ENCODE measurements around the gene YY1.
"Not testable (repeated sequence)": the region's sequence is repeated elsewhere in the genome, so short reads cannot be mapped to it uniquely, and the experiment has no call there.

The YY1 gene

DNA sequence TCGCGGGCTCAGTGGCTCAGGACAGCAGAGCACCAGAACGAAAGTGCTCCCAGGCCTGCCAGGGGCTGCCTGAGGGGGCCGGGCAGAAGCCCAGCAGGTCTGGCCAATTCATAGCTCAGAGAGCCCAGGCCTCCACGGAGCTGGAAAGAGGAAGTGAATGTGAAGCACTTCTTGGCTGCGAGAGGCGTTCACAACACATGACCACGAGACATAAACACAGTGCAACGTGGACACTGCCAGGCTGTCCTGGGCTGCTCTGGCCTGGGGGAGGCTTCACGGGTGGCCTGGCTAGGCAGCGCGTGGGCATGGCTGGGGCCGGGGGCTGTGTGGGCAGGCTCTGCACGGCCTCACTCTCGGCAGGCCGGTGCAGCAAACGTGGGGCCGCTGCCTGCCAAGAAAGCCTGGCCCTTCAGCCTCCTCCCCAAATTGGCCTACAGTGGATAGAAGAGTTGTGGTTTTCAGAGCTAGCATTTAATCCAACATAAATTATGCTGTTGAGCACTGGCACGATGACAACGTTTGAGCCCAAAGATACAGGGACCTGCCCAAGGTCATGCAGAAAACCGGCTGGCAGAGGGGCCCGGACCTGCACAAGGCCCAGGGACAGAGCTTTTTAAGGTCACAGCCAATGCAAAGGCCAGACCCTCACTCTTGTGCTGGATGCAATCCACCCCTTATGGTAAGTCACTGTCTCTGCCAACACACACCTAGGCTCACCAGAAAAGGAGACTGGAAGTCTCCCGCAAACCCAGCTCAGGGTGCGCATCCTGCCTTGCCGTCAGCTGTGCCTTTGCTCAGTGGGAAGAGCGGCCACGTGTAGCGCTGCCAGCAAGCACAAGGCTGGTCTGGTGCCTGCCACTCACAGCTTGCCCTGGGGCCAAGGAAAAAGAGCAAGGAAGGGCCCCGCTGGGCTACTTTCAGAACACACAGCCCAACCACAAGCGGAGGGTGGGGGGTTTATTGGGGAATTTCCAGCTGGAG lies 58.7 kb downstream of the YY1 start:
- DNase-seq: no peak

DNA sequence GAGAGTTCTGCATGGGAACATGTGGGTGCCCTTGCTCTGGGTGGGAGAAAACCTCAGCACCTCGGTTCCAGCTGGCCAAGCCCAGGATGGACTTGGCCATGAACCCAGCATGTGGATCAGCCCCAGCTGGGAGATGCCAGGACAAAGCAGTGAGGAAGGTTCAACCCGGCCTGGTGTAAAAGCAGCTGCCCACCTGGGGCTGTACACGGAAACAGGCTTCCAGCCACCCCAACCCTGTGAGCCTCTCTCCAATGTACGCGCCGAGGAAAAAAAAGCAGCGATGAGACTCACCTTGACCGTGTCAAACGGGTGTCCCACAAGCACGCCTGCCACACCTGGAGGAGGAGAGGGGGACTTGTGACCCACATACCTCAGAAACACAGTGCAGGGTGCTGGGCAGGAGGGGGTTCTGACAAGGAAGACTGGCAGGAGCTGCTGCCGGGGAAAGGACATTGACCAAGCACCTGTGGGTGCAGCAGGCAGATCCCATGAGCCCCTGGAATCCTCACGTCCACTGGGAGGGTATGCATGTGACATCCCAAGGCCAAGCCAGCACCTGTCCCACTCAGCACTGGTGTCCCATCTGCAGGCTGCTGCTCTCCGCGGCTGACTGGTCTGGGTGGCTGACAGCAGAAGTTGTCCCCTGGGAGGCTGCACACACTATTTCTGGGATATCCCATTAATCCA lies 59.8 kb downstream of the YY1 start:
- no peak for DNase-seq

DNA sequence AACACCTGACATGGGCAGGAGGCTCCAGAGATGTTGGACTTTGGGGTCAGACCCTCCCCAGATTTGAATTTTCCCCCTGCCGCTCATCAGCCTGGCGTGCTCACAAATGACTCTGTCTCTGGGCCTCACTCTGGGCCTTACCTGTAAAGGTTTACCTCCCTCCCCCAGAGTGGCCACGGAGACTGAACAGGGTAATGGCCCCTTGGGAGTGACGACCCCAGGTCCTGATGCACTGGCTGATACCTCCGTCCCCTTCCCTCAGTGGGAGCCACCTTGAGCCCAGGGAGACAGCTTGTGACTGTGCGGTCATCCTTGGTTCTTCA lies 60.3 kb downstream of the YY1 start:
- no peak for DNase-seq

GRCh38 chr14:100302616-100303015 lies 63.7 kb downstream of the YY1 start:
- no peak for DNase-seq

DNA sequence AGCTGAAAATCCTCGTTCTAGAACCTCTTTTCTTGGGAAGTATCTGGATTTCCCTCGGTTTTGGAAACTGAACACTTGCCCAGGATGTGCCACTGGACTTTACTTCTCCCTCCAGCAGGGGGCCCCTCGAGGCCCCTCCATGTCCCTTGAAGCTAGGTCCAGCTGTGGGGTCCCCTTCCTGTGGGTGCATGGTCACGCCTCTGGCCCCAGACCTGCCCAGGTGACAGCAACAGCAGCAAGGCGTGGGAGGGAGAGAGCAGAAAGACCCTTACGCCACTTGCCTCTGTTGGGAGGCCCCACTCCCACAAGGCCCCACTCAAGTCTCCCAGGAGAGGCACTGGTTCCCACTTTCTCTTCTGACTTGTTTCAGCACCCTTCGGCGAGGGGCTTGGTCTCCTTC lies 64.2 kb downstream of the YY1 start:
- no peak for DNase-seq

DNA sequence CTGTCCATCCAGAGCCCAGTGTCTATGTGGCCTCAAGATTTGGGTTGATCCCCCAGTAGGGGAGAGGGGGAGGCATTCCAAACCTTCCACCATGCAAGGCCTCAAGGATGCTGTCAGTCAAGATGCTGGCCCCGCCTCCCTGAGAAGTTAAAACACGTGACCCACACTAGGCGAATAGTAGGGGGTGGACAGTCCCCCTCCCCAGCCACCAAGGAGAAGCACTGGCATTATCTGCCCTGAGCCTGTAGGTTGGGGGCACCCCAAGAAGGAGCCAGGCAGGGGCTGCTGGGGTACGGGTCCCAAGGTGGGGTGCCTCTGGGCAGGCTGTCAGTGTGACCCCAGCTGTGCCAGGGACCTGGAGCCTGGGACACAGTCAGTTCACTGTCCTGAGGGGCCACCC lies 65.0 kb downstream of the YY1 start:
- no peak for DNase-seq

- peak in 1 of 2 donors; percentile 31 for DNase-seq
Observed at GRCh38 chr14:100304825-100305323, 65.9 kb downstream of the YY1 start.

GRCh38 chr14:100305324-100306100 lies 66.6 kb downstream of the YY1 start:
- DNase-seq: peak; percentile 49 to 57

DNA sequence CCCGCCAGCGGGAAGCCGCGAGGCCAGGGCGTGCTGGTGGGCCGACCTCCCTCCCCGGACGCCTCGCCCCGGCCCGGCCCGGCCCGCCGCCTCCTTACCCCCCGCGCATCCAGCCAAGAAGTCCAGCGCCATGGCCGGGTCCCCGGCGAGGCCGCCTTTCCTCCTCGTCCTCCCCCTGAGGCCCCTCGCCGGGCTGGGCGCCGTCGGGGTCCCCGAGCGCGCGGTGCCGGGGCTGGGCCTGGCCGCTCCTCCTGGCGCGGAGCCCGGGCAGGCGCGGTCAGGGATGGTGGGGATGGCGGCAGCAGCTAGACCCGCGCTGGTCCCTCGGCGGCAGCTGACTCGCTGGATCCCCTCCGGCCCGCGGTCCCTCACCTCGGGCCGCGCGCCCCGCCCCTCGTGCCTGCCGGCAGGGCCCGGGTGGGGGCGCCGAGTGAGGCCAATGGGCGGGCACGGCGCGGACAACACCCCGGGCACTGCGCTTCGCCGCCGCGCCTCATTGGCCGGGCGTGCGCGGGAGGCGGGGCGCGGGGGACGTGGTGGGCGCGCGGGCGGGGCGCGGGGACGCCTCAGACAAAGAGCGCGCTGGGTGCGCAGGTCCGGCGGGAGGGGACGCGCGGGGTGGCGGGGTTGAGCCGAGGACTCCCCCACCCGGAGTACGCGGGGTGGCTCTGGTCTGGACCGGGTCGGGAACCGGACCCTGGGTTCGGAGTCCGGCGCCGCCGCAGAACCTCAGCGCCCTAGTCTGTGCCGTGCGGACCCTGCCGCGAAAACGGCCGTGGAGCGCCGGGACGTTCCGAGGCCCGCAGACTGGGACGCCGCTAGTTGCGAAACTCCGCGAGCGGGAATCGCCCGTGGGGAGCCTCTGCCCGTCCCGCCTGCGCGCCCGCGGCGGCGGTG lies 67.4 kb downstream of the YY1 start, which contains the start of gene SLC25A29:
Gene SLC25A29 (minus strand): TSS at position 344 of the 897 bp plus-strand sequence. CDS start 212 bp downstream, at position 132.
- peak; percentile 66 to 69 for DNase-seq

DNA sequence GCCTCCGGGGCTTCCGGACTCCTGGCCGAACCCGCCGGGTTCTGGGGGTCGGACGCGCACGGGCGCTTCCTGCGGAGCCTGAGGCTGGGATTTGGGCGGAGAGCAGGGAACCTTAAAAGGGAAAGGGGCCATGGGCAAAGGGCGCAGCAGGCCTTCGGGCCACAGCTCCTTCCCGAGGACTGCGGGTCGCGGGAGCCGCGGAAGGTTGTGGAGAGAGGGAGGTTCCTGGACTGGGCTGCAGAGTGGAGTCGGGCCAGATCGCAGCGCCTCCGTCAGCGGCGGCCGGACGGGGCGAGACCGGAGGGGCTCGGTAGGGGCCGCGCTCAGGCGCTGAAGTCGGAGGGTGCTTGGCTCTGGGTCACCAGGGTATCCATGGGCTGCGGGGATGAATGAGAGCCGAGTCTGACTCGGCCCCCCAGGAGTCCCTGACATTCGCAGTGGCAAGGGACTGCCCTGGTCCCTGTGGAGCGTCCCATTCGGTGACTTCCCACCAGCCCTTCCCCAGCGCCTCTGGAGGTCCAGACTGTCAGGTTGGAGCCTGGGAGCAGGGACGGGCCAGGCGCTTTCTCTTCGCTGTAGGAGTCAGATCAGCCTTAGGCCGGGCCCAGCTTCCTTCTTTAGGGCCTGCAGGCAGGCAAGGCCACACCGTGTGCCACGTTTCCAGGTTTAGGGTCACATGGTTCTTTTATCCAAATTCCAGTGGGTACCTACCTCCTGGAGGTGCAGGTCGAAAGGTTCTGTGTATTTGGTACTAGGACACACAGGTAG lies 68.2 kb downstream of the YY1 start:
- no peak for DNase-seq

- no peak for DNase-seq
Observed at GRCh38 chr14:100307766-100308426, 69.0 kb downstream of the YY1 start.

- DNase-seq: not testable (repeated sequence)
Observed at GRCh38 chr14:100308427-100308792, 69.5 kb downstream of the YY1 start.

GRCh38 chr14:100309028-100309737 lies 70.2 kb downstream of the YY1 start:
- no peak for DNase-seq

DNA sequence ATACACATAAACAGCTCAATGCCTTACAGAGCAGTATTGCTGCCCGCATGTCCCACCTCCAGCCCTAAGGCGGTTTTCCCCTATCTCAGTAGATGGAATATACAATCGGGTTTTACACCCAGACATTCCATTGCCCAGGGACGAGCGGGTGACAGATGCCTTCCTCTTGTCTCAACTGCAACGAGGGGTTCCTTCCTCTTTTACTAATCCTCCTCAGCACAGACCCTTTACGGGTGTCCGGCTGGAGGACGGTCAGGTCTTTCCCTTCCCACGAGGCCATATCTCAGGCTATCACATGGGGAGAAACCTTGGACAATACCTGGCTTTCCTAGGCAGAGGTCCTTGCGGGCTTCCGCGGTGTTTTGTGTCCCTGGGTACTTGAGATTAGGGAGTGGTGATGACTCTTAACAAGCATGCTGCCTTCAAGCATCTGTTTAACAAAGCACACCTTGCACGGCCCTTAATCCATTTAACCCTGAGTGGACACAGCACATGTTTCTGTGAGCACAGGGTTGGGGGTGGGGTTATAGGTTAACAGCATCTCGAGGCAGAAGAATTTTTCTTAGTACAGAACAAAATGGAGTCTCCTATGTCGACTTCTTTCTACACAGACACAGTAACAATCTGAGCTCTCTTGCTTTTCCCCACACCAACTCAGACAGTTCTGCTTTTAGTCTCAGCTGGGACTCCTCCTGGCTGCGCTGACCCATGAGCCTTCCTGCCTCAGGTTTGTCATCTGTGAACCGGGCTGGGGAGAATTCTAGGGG lies 73.3 kb downstream of the YY1 start:
- DNase-seq: not testable (repeated sequence)

- no peak for DNase-seq
Observed at GRCh38 chr14:100312877-100313400, 74.0 kb downstream of the YY1 start.

GRCh38 chr14:100313464-100314230 lies 74.7 kb downstream of the YY1 start:
- no peak for DNase-seq

GRCh38 chr14:100314724-100315123 lies 75.8 kb downstream of the YY1 start:
- no peak for DNase-seq

- no peak for DNase-seq
Observed at GRCh38 chr14:100317389-100317788, 78.4 kb downstream of the YY1 start.

Measured in activated CD4-positive, alpha-beta T cell treated with anti-CD3 and anti-CD28 coated beads for 4 hours (primary cell).